ENCODE measurements around the gene C1orf174.

- TF ChIP-seq CTCF (IDR thresholded peaks at IDR 0.05; ENCODE audit: low read depth, low read length) (no peak), EZH2phosphoT487 (IDR thresholded peaks at IDR 0.05; ENCODE audit: low read depth) (no peak)
Observed at GRCh38 chr1:3908886-3909517, 8.9 kb upstream of the C1orf174 start.
